ENCODE measurements around the gene SCYGR1.

Gene SCYGR1

DNA sequence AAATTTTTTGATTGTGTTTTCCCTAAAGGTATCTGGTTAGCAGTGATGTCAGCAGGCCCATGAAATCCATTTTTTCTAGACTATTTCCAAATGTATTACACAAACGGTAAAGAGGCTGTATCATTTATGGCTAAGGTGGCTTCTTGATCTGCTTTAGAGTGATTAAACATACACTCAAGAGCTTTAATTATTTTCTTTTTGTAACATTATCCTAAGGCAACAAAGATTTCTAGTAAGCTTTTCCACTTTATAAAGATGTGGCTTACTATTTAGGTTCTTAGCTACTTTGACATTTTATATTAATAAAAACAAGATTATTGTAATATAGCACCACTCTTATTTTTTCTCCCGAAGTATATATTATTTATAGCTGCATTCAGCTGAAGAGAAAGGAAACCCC is 46.2 kb downstream of the SCYGR1 start:
- DNase-seq (ENCODE audit: extremely low read depth, low read depth) = no peak
- TF ChIP-seq, protein P1, sequence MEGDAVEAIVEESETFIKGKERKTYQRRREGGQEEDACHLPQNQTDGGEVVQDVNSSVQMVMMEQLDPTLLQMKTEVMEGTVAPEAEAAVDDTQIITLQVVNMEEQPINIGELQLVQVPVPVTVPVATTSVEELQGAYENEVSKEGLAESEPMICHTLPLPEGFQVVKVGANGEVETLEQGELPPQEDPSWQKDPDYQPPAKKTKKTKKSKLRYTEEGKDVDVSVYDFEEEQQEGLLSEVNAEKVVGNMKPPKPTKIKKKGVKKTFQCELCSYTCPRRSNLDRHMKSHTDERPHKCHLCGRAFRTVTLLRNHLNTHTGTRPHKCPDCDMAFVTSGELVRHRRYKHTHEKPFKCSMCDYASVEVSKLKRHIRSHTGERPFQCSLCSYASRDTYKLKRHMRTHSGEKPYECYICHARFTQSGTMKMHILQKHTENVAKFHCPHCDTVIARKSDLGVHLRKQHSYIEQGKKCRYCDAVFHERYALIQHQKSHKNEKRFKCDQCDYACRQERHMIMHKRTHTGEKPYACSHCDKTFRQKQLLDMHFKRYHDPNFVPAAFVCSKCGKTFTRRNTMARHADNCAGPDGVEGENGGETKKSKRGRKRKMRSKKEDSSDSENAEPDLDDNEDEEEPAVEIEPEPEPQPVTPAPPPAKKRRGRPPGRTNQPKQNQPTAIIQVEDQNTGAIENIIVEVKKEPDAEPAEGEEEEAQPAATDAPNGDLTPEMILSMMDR (IDR thresholded peaks at IDR 0.05; ENCODE audit: low read depth, low read length, missing control alignments) = no peak
- no peak overlapping the region for H3K4me3 ChIP-seq (replicated peaks; ENCODE audit: low read depth, low read length)

GRCh38 chr2:227340106-227340505 is 47.6 kb downstream of the SCYGR1 start:
- TF ChIP-seq, protein P1 (IDR thresholded peaks at IDR 0.05; ENCODE audit: low read depth, low read length, missing control alignments) = no peak
- H3K4me3 ChIP-seq (replicated peaks; ENCODE audit: low read depth, low read length) = no peak overlapping the region
- no peak for DNase-seq (ENCODE audit: extremely low read depth, low read depth)

DNA sequence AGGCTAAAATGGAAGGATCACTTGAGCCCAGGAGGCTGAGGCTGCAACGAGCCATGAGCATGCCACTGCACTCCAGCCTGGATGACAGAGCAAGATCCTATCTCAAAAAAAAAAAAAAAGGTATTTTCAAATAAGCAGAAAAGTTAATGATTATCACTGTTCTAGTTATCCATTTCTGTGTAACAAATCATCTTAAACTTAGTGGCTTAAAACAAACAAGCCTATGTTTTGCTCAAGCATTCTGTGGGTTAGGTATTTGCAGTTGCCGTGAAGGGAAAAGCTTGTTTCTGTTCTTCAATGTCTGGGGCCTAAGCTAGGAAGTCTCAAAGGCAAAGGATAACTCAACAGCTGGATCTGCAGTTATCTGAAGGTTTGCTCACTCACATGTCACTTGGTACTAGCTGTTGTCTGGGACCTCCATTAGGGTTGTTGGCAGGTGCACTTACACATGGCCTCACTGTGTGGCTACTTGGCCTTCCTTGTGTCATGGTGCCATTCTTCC is 48.6 kb downstream of the SCYGR1 start:
- DNase-seq (ENCODE audit: extremely low read depth, low read depth) = no peak
- TF ChIP-seq, protein P1 (IDR thresholded peaks at IDR 0.05; ENCODE audit: low read depth, low read length, missing control alignments) = no peak
- H3K4me3 ChIP-seq (replicated peaks; ENCODE audit: low read depth, low read length) = no peak overlapping the region
